Stimulated activated CD8-positive, alpha-beta memory T cell treated with anti-CD3 and anti-CD28 coated beads, Interleukin-15, amount 100 ng/mL, for 1 hour (primary cell): ENCODE results near the gene ABLIM1.

Source experiments
- DNase-seq: peaks from one replicate; pipeline ENCODE4 v3.0.0-alpha.2; 2020; ENCODE audit warnings: low read depth

ABLIM1 gene

GRCh38 chr10:114385557-114385956 lies 272.5 kb downstream of the ABLIM1 start:
- DNase-seq: no peak

GRCh38 chr10:114384601-114385000 lies 273.5 kb downstream of the ABLIM1 start:
- no peak for DNase-seq

- no peak for DNase-seq
These were observed 273.9 kb downstream of the ABLIM1 start for GRCh38 chr10:114384181-114384580.
